Renal pelvis (tissue), 4 donors: ENCODE data around the gene PGP. TPM values are rescaled to one million over a fixed set of nuclear protein-coding genes. Genes with fewer than 3 reads are reported as not detected.

Source experiments
- DNase-seq: peaks from one replicate; pipeline ENCODE4 v3.0.0-alpha.2; 2013
- polyA plus RNA-seq, 3 donors: library from polyadenylated mRNA; unstranded; fragments of 120-200 nt; gene quantifications; one replicate each; pipeline ENCODE4 v1.2.1, GENCODE V29; 2013; ENCODE audit not compliant: insufficient read length in 3 of 3

PGP gene
- polyA plus RNA-seq, 3 donors: 15.1 to 18.8 (median 17.8) TPM

DNA sequence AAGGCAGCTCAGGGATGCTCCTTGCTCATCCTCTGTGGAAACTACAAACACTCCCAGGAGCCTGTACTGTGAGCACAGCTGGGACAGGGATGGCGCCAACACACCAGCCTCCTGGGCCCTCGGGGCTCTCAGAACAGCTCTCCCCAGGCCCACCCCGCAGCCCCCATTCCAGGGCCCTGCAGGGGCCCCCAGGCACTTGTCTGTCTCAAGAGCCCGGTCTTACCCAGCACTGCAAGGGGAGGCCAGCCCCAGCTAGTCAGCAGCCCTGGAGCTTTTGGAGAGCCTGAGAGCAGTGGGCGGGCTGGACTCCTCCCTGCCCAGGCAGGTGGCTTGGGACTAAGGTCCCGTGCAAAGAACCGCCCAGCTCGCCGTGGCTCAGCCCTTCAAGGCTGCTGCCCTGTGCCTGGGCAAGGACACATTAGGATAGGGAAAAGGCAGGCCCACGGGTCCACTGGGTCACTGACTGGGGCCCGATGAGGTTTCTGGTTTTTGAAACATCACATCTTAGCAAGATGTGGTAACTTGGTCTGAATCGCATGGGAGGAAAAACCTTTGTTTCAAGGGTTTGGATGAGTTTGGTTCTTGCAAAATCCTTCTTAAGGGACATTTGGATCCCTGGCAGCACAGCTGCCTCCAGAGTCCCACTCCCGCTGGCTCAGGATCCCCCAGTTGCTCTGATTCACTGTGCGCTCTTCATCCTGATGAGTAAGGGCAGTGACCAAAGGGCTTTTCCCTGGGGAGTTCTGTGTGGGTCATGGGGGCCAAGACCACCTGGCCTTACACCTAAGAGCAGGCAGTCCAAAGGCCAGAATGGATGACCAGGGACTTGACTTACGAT is 24.4 kb upstream of the PGP start:
- no peak for DNase-seq

DNA sequence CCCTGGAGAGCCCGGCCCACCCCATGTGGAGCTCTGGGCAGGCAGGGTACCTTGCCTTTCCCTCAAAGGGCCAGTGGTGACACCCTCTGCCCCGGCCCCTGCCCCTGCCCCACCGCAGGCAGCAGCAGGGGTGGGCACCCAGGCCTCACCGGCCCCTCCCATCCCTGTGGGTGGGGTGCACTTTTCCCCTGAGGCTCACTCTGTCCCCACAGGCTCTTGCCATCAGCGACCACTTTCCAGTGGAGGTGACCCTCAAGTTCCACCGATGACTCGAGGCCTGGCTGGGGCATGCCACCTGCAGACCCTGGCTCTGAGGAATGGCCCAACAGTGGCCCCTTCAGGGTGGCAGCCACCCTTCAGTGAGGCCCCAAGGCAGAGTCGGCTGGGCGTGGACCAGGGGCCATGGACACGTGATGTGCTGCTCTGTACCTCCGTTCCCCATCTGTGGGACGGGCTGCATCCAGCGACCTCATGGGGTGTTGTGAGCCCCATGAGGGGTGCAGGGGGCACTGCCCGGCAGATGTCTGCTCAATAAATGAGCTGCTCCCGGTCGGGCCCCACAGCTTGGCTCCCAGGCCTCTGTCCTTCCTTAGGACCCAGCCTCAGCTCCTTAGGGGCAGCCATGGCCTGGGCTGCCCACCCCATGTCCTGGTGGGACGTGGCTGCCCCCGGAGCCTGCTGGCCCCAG is 23.7 kb upstream of the PGP start:
- no peak for DNase-seq

DNA sequence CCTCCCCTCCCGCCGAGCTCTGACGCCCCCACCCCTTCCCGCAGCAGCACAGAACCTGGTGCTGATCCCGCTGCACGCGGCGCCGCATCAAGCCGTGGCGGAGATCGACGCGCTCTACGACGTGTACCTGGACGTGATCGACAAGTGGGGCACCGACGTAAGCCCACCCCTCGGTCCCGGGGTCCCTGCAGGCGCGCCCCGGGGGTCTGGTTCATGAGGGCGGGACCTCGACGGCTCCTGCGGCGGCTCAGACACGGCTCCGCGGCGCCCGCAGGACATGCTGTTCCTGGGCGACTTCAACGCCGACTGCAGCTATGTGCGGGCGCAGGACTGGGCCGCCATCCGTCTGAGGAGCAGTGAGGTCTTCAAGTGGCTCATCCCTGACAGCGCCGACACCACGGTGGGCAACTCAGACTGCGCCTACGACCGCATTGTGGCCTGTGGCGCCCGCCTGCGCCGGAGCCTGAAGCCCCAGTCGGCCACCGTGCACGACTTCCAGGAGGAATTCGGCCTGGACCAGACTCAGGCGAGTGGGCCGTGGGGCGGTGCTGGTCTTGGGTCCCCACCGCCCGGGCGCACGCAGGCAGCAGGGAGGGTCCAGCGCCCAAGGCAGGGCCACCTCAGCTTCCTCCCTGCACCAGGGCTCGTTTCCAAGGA is 23.0 kb upstream of the PGP start:
- no peak for DNase-seq

DNA sequence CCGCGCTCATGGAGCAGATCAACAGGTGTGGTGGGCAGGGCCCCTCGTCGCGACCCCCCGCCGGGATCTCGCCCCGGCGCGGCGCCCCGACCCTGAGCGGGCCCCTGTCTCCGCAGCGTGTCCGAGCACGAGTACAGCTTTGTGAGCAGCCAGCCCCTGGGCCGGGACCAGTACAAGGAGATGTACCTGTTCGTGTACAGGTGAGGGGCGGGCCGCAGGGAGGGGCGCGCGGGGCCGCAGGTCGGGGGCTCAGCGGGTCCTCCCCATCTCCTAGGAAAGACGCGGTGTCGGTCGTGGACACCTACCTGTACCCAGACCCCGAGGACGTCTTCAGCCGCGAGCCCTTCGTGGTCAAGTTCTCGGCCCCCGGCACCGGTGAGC is 22.5 kb upstream of the PGP start:
- no peak for DNase-seq

DNA sequence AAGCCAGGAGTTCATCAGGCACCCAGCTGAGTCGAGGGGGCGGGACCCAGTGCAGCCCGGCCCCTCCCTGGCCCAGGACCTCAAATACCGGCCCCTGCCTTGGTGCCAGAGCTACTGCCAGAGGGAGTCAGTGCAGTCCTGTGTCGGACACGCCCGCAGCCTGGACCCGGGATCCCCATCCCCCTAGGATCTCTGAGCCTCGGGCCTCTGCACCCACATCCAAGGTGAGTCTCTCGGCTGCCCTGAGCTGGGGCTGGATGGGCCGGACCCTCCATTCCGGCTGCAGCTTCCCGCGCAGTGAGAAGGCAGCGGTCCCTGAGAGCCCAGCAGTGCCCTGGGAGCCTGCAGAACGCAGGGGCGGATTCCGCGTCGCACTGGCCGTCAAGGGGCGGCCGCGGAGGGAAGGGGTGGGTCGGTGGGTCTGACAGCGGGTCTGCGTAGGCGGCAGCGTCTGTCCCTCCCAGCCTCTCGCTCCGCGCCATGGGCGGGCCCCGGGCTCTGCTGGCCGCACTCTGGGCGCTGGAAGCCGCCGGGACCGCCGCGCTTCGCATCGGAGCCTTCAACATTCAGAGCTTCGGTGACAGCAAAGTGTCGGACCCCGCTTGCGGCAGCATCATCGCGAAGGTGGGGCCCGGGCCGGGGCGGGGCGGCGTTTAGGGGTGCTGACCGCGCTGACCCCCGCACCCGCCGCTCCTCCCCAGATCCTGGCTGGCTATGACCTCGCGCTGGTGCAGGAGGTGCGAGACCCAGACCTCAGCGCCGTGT is 21.9 kb upstream of the PGP start, which contains the start of gene DNASE1L2:
Gene DNASE1L2 (plus strand): TSS at position 108 of the 765 bp plus-strand sequence. CDS start 373 bp downstream, at position 481.
- DNase-seq: no peak

DNA sequence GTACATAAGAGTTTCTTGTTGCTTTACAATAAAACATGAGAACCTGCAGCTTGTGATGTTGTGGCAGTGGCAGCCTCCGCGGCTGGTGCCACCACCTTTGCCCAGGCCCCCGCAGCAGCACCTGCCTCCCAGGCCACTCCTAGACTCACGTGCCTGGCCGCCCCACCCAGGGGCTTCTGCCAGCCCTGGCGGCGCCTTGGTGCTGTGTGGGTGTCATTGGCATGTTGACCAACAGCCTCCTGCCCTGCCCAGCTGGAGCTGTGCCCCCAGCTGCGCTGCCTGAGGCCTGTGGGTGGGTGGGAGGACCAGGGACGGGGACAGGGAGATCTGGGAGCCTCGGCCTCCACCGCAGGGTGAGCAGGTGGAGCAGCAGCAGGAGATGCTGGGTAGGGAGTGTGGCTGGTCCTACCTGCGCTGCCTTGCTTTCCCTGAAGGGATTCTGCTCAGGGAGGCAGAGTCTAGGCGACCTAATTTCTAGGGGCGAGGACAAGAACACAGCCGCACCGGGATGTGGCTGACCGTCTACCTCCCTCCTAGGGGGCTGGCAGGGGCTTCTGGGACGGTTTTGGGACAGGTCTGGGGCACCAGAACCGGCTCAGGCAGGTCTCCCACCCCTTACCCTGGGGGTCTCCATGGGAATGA is 21.2 kb upstream of the PGP start:
- DNase-seq: no peak

DNA sequence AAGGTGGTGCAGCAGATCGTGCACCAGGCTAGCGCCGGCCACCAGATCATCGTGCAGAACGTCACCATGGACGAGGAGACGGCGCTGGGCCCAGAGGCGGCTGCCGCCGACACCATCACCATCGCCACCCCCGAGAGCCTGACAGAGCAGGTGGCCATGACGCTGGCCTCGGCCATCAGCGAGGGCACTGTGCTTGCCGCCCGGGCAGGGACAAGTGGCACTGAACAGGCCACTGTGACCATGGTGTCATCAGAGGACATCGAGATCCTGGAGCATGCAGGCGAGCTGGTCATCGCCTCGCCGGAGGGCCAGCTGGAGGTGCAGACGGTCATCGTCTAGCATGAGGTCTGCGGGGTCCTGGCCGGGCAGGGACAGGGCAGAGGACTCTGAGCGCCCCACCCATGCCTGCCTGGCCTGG is 20.6 kb upstream of the PGP start:
- DNase-seq: no peak

DNA sequence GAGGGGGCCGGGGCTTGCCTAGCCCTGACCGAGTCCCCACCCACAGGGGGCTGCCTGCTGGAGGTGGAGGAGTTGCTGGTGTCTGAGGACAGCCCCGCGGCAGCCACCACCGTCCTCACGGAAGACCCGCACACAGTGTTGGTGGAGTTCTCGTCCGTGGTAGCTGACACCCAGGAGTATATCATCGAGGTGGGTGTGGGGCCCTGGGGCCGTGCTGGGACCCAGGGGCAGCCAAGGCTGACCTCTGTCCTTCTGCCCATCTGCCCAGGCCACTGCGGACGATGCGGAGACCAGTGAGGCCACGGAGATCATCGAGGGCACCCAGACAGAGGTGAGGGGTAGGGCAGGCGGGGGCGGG is 20.2 kb upstream of the PGP start:
- no peak for DNase-seq

DNA sequence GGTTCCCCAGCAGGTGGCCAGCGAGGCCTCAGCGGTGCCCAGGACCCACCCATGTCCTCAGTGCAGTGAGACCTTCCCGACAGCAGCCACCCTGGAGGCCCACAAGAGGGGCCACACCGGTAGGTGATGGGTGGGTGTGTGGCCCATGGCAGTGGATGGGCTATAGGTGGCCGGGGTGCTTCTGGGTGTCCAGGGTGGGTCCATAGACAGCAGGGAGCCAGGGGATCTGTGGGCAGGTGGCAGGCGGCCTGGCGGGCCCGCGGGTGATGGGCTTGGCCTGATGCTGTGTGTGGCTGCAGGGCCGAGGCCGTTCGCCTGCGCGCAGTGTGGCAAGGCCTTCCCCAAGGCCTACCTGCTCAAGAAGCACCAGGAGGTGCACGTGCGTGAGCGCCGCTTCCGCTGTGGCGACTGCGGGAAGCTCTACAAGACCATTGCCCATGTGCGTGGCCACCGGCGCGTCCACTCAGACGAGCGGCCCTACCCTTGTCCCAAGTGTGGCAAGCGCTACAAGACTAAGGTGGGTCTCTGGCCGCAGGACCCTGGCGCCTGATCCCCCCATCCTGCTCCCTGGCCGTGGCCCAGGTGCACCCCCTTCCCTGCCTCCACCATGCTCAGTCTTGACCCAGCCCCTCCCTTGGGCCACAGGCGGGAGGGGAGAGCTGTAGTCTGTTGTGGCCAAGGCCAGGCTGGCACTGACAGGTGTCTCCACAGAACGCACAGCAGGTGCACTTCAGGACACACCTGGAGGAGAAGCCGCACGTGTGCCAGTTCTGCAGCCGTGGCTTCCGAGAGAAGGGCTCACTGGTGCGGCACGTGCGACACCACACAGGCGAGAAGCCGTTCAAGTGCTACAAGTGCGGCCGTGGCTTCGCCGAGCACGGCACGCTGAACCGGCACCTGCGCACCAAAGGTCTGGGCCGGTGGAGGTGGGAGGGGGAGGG is 19.5 kb upstream of the PGP start:
- DNase-seq: no peak

DNA sequence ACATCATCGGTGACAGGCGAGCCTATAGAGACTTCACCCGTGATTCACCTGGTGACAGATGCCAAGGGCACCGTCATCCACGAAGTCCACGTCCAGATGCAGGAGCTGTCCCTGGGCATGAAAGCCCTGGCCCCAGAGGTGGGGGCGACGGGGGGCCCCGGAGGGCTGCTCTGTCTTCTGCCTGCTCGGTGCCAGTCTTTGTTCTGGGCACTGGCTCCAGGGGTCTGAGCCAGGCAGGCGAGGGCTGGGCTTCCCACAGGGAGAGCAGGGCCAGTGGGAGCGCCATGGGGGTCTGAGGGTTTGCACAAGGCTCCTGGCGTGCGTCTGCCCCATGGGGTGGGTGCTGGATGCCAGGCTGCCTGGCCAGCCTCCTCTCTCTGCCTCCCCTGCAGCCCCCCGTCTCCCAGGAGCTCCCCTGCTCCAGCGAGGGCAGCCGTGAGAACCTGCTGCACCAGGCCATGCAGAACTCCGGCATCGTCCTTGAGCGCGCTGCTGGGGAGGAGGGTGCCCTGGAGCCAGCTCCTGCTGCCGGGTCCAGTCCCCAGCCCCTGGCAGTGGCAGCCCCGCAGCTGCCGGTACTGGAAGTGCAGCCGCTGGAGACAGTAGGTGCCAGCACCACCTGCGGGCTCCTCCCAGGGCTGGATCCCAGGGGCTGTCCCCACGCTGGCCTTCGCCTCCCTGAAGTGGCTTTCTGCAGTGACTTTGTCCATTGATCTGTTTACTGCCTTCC is 18.6 kb upstream of the PGP start:
- DNase-seq: no peak

DNA sequence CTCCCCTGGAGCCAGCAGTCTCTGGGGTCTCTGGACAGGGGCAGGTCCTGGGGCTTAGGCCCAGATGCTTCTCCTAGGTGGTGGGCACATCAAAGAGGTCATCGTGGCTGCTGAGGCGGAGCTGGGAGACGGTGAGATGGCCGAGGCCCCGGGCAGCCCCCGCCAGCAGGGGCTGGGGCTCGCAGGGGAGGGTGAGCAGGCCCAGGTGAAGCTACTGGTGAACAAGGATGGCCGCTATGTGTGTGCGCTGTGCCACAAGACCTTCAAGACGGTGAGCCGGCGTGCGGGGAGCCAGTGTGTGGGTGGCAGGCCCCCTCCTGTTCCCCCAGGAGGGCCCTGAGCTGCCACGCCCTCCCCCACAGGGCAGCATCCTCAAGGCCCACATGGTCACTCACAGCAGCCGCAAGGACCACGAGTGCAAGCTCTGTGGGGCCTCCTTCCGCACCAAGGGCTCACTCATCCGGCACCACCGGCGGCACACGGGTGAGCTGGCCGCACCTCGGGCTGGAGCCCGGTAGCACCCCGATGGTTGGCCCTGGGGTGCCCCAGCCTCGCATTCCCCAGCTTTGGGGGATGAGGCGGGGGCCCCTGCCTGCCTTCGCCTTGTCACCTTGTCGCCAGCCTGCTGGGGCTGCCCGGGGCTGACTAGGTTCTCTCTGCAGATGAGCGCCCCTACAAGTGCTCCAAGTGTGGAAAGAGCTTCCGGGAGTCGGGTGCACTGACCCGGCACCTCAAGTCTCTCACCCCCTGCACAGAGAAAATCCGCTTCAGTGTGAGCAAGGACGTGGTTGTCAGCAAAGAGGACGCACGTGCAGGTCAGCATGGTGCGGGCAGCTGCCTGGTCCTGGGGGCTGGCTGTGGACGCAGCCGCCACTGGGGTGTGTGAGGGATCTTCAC is 17.7 kb upstream of the PGP start:
- no peak for DNase-seq

DNA sequence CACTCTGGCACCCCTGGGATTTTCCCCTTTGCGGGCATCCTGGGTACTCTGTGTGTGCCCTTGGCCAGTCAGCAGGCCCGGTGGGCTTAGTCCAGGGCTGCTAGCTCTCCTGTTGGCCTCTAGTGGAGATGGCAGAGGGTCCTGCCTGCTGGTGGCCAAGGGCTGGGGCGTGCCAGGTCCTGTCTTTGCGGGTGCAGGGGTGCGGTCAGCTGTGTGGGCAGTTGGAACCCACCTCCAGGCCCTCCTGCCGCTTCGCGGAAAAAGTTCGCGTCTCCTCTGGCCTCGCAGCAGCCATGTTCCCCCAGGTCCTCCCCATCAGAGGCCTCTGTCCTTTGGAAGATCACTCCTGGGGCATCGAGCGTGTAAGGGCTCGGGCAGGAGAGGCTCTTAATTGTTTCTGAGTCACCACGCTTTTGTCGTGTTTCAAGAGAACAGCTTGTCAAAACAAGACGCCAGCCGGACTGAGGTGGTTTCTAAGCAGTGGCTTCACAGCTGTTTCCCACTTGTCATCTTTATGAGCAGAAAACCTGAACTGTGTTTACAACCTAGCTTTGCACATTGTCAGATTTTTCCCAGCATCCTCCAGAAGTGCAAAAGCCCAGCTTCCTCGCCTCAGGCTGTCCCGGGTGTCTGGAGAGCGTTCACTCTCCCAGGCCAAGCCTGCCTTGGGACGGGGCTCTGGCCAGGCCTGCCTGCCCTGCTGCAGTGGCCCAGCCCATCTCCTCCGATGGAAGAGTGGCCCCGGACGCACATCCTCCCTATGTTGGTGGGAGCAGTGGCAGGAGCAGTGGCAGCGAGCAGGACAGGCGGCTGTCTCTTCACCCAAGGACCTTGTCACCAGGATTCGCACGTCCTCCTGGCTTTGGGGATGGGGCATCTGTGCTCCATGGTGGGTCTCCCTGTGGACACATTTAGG is 16.6 kb upstream of the PGP start:
- no peak for DNase-seq

DNA sequence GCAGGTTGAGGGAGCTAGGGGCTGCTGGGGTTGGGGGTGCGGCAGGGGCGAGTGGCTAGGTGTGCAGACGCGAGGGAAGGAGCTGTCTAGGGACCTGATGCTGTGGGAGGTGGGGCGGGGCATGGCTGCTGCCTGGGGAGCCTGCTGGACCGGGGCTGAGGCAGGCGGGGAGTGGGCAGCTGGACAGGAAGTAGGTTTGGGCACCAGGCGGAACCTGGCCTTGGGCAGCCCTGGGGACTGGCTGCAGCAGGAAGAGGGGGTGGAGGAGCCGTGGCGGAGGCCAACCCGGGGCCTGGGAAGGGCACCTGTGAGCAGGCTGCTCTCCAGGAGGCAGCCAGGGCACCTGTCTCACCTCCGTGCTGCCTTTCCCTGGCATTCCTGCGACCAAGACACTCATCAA is 15.7 kb upstream of the PGP start:
- DNase-seq: no peak

DNA sequence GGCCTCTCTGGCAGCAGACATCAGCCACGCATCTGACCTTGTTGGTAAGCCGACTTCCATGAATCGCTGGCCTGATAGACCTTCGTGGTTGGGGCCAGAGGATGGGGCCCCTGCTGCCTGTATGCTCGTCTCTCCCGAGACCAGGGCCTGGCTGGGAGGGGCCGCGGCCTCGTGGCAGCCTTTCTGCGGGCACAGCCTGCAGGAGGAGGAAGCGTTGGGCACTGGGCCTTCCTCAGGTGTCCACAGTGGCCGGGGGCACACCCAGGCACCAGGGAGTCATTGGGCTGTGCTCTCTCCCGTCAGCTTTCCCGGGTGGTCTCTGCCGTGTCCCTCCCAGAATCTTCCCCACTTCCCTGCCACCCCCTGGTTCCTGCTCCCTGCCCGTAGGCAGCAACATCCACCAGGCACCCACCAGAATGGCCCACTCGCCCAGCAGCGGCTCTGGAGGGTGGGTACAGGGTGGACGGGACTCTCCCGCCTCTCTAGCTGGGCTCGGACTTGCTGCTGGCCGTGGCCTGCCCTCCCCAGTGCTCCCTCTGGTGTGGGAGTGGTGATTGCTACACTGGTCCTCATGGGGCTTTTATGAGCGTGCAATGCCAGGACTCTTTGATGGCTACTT is 15.1 kb upstream of the PGP start:
- DNase-seq: no peak

DNA sequence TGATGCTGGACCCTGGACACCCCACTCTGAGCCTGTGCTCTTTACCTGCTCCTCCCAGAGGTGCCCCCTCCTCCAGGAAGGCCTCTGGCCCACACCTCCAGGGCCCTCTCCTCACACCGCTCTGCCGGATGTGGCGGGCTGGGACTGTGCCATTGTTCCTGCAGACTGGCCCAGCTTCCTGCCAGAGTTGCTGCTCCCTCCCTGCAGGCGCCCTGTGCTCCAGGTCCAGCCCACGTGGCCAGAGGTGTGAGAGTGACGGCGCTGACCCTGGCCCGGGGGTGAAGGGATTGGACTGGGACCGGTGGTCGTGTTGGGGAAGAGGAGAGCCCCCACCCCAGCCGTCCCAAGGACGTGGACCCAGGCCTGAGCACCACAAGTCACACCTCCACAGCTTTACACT is 14.5 kb upstream of the PGP start:
- DNase-seq: no peak

DNA sequence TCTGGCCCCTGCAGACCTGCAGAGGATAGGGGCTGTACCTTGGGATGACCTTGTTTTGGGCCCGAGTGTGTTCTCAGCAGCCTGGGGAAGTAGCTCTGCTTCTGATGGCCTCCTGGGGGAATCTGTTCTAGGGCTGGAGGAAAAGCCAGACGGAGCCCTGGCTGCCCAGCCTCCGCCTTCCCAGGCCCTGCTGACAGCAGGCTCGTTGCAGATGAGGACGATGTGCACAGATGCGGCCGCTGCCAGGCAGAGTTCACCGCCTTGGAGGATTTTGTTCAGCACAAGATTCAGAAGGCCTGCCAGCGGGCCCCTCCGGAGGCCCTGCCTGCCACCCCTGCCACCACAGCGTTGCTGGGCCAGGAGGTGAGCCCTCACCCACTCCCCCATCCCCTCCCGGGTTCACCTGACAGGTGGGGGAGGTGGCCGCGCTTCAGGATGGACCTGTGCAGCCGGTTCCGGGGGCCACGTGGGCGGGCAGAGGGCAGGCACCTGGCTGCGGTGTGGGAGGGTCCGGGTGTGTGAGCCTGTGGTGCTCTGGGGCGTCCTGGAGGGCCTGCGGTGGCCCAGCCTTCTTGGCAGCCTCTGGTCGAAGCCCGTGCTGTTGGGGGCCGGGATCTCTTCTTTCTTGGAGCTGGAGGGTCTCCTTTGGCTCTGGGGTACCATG is 13.7 kb upstream of the PGP start:
- DNase-seq: no peak

DNA sequence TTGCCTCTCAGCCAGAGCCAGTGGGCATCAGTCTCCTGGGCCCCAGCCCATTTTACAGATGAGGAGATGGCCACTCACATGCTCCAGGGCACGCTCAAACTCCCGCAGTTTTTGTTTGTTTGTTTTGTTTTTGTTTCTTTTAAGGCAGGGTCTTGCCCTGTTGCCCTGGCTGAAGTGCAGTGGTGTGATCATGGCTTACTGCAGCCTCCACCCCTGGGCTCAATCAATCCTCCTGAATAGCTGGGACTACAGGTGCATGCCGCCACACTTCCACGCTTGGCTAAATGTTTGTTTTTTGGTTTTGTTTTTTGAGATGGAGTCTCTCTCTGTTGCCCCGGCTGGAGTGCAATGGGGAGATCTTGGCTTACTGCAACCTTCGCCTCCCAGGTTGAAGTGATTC is 12.3 kb upstream of the PGP start:
- no peak for DNase-seq
